ENCODE data around the gene CDH8. TPM values are rescaled to one million over a fixed set of nuclear protein-coding genes. Genes with fewer than 3 reads are reported as not detected.

Gene CDH8
- total RNA-seq, 1 experiment from 2014 or later = 5.7 TPM

DNA sequence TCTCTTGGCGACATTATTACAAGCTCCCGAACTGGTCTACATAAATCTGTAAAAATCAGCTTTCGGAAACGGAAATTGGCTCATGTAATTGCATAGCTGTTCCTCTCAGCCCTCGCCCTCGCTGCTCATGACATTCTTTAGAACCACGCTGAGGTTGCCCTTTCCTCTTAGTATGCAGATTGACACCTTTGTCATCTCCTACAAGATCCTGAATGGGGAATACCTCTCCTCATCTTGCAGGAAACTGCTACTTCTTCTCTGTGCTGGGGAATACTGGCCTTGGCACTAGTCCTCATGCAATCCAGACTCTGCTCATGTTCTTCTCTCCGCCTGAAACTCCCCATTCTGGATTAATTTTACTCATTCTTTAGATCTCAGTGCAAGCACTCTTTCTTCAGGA, 22.2 kb upstream of the CDH8 start:
- BruUV-seq (replicated peaks) = no TSS peak
- ChIA-PET POLR2A (ENCODE audit: unreplicated experiment) (no interaction called here), CTCF (no interaction called here)
- Histone ChIP-seq H3K36me3 (ENCODE audit: low read depth, low read length) (no peaks in the 10 kb centered on the region), H3K4me2 (ENCODE audit: low read length) (no peak overlapping the region), H3K4me3 (ENCODE audit: low read length) (no peak overlapping the region), H3F3A (ENCODE audit: low read length, unreplicated experiment) (no peaks in the 10 kb centered on the region), H3K27me3 (ENCODE audit: low read length) (0 out of 2 replicates have a peak, but pooled peaks cover 5% of the 10 kb centered on the region), H2AFZ (ENCODE audit: low read length) (no peak overlapping the region), H3K27ac (ENCODE audit: low read length) (no peak overlapping the region), H3K9ac (ENCODE audit: low read length) (no peak overlapping the region), H3K9me2 (replicated peaks; ENCODE audit: low read length) (no peaks in the 10 kb centered on the region), H3K9me3 (ENCODE audit: low read length) (no peaks in the 10 kb centered on the region), H3K79me2 (ENCODE audit: low read length) (no peaks in the 10 kb centered on the region), H4K20me1 (ENCODE audit: low read length) (no peaks in the 10 kb centered on the region), H3K4me1 (ENCODE audit: insufficient read depth, low read length) (no peaks in the 10 kb centered on the region)
- ATAC-seq (no peak), DNase-seq (no peak)
- intact Hi-C loops (cut with micrococcal nuclease) = no loop called here
- no peak for TF ChIP-seq EZH2phosphoT487 (IDR thresholded peaks at IDR 0.05; ENCODE audit: borderline replicate concordance, low read length)
- TF ChIP-seq, protein P1, sequence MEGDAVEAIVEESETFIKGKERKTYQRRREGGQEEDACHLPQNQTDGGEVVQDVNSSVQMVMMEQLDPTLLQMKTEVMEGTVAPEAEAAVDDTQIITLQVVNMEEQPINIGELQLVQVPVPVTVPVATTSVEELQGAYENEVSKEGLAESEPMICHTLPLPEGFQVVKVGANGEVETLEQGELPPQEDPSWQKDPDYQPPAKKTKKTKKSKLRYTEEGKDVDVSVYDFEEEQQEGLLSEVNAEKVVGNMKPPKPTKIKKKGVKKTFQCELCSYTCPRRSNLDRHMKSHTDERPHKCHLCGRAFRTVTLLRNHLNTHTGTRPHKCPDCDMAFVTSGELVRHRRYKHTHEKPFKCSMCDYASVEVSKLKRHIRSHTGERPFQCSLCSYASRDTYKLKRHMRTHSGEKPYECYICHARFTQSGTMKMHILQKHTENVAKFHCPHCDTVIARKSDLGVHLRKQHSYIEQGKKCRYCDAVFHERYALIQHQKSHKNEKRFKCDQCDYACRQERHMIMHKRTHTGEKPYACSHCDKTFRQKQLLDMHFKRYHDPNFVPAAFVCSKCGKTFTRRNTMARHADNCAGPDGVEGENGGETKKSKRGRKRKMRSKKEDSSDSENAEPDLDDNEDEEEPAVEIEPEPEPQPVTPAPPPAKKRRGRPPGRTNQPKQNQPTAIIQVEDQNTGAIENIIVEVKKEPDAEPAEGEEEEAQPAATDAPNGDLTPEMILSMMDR (conservative IDR thresholded peaks at IDR 0.05; ENCODE audit: low read depth, low read length) = no peak

DNA sequence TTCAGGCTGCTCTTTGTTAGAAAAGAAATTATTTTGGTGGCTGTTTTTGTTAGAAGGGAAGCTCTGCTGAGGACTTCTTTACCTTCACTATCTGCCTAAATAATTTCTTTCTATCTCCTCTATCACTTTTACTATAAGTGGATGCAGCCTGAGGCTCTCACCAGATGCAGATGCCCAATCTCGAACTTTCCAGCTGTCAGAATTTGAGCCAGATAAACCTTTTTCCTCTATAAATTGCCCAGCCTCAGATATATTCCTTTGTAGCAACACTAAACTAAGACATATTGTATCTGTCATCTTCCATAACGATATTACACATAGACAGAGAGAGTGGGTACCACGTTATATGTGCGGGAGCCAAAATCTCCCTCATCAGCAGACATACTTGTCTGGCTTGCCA, 15.7 kb upstream of the CDH8 start:
- POLR2A ChIA-PET (ENCODE audit: unreplicated experiment) = no interaction called here
- no peak overlapping the region for H3K27ac ChIP-seq (ENCODE audit: low read length)
- H3K9me3 ChIP-seq (ENCODE audit: low read length) = no peaks in the 10 kb centered on the region
- BruUV-seq (replicated peaks) = no TSS peak
- intact Hi-C loops (cut with micrococcal nuclease) = no loop called here
- no peaks in the 10 kb centered on the region for H3K36me3 ChIP-seq (ENCODE audit: low read depth, low read length)
- CTCF ChIA-PET = no interaction called here
- H3K4me1 ChIP-seq (ENCODE audit: insufficient read depth, low read length) = no peaks in the 10 kb centered on the region
- no peak overlapping the region for H3K9ac ChIP-seq (ENCODE audit: low read length)
- H3K4me2 ChIP-seq (ENCODE audit: low read length) = no peak overlapping the region
- no peaks in the 10 kb centered on the region for H3F3A ChIP-seq (ENCODE audit: low read length, unreplicated experiment)
- no peaks in the 10 kb centered on the region for H3K9me2 ChIP-seq (replicated peaks; ENCODE audit: low read length)
- H3K4me3 ChIP-seq (ENCODE audit: low read length) = no peak overlapping the region
- no peak for ATAC-seq
- no peak for DNase-seq
- no peak overlapping the region for H2AFZ ChIP-seq (ENCODE audit: low read length)
- peaks cover 10% of the 10 kb centered on the region; the same call in 1 of the 2 replicates for H3K27me3 ChIP-seq (ENCODE audit: low read length)
- H3K79me2 ChIP-seq (ENCODE audit: low read length) = no peaks in the 10 kb centered on the region
- no peaks in the 10 kb centered on the region for H4K20me1 ChIP-seq (ENCODE audit: low read length)
- TF ChIP-seq EZH2phosphoT487 (IDR thresholded peaks at IDR 0.05; ENCODE audit: borderline replicate concordance, low read length) (no peak), EZH2 (IDR thresholded peaks at IDR 0.05; ENCODE audit: low read length, unreplicated experiment) (no peak)
- TF ChIP-seq, protein P1 (conservative IDR thresholded peaks at IDR 0.05; ENCODE audit: low read depth, low read length) = no peak

- Histone ChIP-seq H3K9ac (ENCODE audit: low read length) (no peak overlapping the region), H3K4me2 (ENCODE audit: low read length) (no peak overlapping the region), H3K79me2 (ENCODE audit: low read length) (no peaks in the 10 kb centered on the region), H3K4me3 (ENCODE audit: low read length) (no peak overlapping the region), H2AFZ (ENCODE audit: low read length) (no peak overlapping the region), H3K27ac (ENCODE audit: low read length) (no peak overlapping the region), H3F3A (ENCODE audit: low read length, unreplicated experiment) (no peaks in the 10 kb centered on the region), H3K9me2 (replicated peaks; ENCODE audit: low read length) (no peaks in the 10 kb centered on the region), H3K4me1 (ENCODE audit: insufficient read depth, low read length) (no peaks in the 10 kb centered on the region), H3K9me3 (ENCODE audit: low read length) (no peaks in the 10 kb centered on the region), H3K36me3 (ENCODE audit: low read depth, low read length) (no peaks in the 10 kb centered on the region), H3K27me3 (ENCODE audit: low read length) (peaks cover 10% of the 10 kb centered on the region; the same call in 1 of the 2 replicates), H4K20me1 (ENCODE audit: low read length) (no peaks in the 10 kb centered on the region)
- intact Hi-C loops (cut with micrococcal nuclease) = no loop called here
- no TSS peak for BruUV-seq (replicated peaks)
- CTCF ChIA-PET = no interaction called here
- DNase-seq = no peak
- ATAC-seq = no peak
- POLR2A ChIA-PET (ENCODE audit: unreplicated experiment) = no interaction called here
- no peak for TF ChIP-seq EZH2phosphoT487 (IDR thresholded peaks at IDR 0.05; ENCODE audit: borderline replicate concordance, low read length)
- TF ChIP-seq, protein P1 (conservative IDR thresholded peaks at IDR 0.05; ENCODE audit: low read depth, low read length) = no peak
- no peak for TF ChIP-seq EZH2 (IDR thresholded peaks at IDR 0.05; ENCODE audit: low read length, unreplicated experiment)
These were observed 14.6 kb upstream of the CDH8 start for GRCh38 chr16:62050793-62051192.

All from PC-3 (cell line).